ENCODE measurements around the gene PNO1.
"Not testable (repeated sequence)": the region's sequence is repeated elsewhere in the genome, so short reads cannot be mapped to it uniquely, and the experiment has no call there.

PNO1 gene

DNA sequence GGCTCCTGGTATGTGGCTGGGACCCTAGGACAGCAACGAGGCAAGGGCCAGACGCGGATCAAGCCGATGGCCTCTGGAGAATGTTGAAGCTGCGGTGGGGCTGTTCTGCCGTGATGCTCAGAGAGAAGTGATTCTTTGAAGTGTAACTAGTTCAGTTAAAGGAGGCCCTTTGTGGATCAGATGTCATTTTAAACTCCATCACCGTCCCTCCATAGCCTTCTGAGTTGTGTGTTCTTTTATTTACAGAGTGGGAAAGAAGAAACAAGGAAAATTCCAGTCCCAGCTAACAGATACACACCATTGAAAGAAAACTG is 403 bp downstream of the PNO1 start:
- DNase-seq: no peak

DNA sequence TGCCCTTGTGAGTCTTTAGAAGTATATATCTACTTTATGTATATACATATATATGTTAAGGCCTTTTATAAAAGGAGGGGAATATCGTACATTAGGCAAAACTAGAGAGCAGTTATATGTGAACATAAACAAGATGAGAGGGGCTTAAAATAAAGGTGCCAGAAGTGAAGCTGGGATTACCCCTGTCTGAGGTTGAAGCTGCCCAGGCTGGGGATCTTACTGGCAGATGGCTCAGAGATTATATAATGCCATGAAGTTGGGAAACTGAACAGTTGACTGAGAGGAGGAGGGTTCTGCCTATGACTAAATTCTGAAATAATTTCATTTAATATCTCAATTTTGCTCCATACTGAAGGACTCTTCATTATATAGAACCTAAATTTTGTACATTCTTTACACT is 6.0 kb downstream of the PNO1 start:
- no peak for DNase-seq

- DNase-seq: no peak
Observed at GRCh38 chr2:68167186-68167585, 9.5 kb downstream of the PNO1 start.

DNA sequence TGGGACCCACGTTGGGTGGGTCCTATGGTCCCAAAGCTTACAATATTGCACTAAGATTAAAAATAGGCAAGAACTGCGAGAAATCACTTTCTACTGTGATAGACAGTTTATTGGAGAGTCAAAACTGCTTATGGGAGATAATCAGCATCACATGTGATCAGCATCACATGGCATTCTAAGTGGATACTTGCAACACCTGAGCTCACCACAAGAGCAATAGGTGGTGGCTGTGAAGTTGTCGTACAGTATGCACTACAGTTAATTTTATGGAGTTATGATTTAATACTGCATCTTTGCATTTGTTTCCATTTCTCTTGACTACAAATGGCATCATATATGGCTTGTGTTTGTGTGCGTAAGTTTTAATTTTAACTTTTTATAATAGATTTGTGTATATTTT is 11.6 kb downstream of the PNO1 start:
- DNase-seq: no peak

- DNase-seq: no peak
Observed at GRCh38 chr2:68171146-68171545, 13.5 kb downstream of the PNO1 start.

GRCh38 chr2:68171684-68172083 is 14.0 kb downstream of the PNO1 start:
- DNase-seq: no peak

DNA sequence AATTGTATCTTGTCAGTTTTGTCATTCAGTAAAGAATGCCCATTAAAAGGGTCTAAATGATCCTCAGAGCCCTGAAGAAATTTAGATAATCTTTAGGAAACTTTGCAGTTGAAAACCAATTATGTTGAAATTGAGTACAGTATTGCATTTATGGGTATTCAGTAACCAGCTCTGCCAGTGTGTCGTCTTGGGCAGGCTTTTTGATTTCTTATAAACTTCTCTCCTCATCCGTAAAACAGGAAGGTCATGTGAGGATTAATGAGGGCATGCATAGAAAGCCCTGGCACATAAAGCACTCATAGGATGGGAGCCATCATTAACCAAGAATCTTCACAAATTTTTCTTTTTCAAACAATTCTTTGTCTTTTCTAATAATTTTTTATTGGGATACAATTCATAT is 14.8 kb downstream of the PNO1 start:
- no peak for DNase-seq

GRCh38 chr2:68172990-68173700 is 15.5 kb downstream of the PNO1 start:
- DNase-seq: no peak

DNA sequence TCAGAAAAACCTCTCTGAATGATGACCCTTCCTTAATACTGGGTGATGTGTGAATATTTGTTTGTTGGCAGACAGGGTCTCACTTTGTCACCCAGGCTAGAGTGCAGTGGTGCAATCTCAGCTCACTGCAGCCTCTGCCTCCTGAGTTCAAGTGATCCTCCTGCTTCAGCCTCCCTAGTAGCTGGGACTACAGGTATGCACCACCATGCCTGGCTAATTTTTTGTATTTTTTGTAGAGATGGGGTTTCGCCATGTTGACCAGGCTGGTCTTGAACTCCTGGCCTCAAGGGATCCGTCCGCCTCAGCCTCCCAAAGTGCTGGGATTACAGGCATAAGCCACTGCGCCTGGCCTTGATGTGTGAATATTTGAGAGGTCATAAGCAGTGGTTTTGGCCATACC is 17.5 kb downstream of the PNO1 start:
- DNase-seq: not testable (repeated sequence)

GRCh38 chr2:68176657-68177056 is 19.0 kb downstream of the PNO1 start:
- no peak for DNase-seq

GRCh38 chr2:68177541-68177940 is 19.9 kb downstream of the PNO1 start:
- DNase-seq: no peak

DNA sequence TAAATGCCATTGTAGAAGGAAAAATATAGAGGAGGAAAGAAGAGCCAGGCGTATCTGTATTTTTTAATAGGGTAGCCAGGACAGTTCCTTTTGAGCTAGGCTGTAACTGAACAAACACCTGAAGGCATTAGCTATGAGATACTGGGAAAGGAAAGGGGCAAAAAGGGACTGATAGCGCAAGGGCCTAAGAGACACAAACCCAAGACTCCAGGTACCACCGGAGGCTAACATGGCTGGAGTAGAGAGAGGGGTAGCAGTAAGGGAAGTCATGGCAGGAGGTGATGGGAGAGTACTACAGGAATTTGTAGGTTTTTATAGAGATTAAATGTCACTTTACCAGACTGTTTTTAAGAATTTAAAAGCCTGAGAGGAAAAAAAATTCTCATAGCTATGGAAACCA is 20.7 kb downstream of the PNO1 start:
- no peak for DNase-seq

- no peak for DNase-seq
Observed at GRCh38 chr2:68178954-68179627, 21.4 kb downstream of the PNO1 start.

DNA sequence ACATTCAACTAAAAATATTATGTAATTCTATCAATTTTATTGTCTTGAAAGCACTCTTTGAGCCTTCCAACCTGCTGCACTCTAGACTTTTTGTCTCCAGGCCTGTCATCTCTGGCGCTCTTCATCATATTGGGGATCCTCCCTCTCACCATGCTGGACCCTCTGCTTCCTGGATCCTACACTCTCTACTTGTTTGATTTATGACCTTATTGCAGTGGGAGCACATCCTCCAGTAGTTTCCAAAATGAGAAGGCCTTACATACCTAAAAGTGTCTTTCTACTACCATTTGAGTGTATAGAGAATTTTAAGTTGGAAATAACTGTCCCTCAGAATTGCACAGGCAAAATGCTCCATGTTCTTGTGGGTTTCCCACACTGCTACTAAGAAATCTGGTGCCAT is 25.2 kb downstream of the PNO1 start:
- DNase-seq: no peak

DNA sequence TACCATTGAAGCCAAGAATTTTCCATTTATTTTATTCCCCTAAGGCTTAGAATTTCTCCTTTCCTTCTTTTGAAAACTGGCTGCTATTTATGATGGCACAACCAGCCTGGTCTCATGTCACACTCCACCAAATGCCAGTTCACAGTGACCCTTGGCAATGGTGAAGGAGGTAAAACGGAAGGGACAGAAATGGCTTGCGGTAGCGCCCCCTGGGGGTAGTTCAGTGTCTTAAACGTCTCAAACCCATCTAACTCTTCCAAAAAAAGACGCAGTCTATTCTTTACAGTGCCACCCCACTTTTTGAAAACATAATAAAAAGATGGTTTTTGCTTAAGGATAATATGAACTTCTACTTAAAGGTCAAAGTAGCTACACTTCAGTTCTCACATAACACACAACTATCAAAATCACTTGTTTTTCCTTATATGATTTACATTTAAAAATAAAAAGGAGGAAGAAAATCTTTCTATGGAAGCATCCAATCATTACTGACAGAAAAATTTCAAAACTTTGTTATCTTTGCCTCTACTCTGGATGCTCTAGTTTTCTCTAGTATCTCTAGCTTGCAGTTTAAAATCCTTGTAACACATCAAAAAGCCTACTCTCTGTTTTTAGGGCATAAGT is 28.0 kb downstream of the PNO1 start:
- peak; percentile 25 for DNase-seq

- no peak for DNase-seq
Observed at GRCh38 chr2:68187329-68187728, 29.6 kb downstream of the PNO1 start.

GRCh38 chr2:68188831-68189230 is 31.1 kb downstream of the PNO1 start:
- no peak for DNase-seq

GRCh38 chr2:68189991-68190784 is 32.5 kb downstream of the PNO1 start:
- no peak for DNase-seq

- DNase-seq: no peak
Observed at GRCh38 chr2:68190991-68191731, 33.5 kb downstream of the PNO1 start.

DNA sequence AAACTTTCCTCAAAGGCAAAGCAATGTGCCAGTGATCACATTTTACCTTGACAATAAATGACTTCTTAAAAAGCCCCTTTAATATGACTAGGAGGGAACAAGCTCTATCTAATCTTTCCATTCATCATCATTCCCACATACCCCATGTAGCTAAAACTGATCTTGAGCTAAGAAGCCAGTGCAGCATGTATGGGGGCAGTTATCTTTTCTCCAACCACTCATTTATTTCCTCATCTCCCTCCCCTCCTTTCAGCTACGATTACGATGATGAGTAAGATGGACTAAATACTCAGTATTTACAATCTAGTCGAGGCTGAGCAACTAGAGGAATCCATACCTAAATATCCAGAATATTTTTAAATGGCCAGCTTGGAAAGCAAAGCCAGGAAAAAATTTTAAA is 35.5 kb downstream of the PNO1 start:
- no peak for DNase-seq

DNA sequence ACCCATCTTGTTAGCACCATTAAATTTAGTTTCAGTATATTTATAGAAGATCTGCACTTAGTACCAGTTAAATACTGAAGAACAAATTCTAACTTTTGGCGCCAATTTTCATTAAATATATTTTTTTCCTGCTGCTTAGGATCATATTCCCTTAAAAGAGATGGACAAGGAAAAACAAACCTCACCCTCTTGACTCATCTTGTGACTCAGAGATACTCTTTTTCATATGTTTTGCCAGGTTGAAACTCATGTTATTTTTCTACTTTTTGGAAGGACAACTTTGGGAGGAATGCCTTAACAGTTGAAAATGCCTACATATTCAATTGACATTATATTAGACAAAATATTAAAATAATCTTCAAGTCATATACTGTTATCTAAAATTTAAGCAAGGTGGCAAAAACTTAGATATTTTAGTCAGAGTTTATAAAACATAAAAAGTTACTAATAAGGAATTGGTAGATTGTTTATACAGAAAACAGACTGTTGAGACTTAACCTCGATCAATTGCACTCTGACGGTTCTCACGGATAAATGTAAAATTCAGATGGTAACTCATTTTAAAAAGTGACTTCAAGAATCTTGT is 36.2 kb downstream of the PNO1 start:
- no peak for DNase-seq

GRCh38 chr2:68195096-68195495 is 37.4 kb downstream of the PNO1 start:
- DNase-seq: no peak

All from NCI-H1694 (cell line).